Measurements from ENCODE around the gene RPS17. TPM values are rescaled to one million over a fixed set of nuclear protein-coding genes. Genes with fewer than 3 reads are reported as not detected.

The RPS17 gene
- total RNA-seq, 2 donors from 2014 or later, result 1,059 to 1,806 TPM

- Histone ChIP-seq H3K27ac (no peak overlapping the region), H3K27me3 (no peaks in the 10 kb centered on the region), H3K4me3 (no peak overlapping the region), H3K36me3 (no peaks in the 10 kb centered on the region), H3K9me3 (no peaks in the 10 kb centered on the region), H3K4me1 (peaks cover 0 to 6% of the 10 kb centered on the region in 2 donors)
- no peak for DNase-seq (ENCODE audit: low spot score)
- TF ChIP-seq, protein P1, sequence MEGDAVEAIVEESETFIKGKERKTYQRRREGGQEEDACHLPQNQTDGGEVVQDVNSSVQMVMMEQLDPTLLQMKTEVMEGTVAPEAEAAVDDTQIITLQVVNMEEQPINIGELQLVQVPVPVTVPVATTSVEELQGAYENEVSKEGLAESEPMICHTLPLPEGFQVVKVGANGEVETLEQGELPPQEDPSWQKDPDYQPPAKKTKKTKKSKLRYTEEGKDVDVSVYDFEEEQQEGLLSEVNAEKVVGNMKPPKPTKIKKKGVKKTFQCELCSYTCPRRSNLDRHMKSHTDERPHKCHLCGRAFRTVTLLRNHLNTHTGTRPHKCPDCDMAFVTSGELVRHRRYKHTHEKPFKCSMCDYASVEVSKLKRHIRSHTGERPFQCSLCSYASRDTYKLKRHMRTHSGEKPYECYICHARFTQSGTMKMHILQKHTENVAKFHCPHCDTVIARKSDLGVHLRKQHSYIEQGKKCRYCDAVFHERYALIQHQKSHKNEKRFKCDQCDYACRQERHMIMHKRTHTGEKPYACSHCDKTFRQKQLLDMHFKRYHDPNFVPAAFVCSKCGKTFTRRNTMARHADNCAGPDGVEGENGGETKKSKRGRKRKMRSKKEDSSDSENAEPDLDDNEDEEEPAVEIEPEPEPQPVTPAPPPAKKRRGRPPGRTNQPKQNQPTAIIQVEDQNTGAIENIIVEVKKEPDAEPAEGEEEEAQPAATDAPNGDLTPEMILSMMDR (IDR thresholded peaks at IDR 0.05), result no peak
Measured at GRCh38 chr15:82545478-82545877, 5.2 kb upstream of the RPS17 start.

DNA sequence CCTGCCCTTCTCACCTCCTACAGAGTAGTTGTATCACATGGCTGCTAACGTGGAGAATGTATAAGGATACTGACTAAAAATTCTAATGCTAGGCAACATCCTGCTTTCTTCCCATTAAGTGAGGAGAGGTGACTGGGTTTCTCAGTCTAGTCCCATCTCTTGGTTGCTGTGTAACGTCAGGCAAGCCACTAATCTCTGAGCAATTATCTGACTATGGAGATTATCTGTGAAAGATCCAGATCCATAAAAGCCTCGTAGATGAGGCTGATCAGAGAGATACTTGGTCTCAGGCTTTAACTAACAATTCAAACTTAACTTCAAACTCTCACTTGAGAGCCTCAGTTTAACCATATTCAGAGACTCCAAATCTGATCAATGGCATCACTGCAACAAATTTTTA lies 4.7 kb upstream of the RPS17 start:
- Histone ChIP-seq H3K27me3 (no peaks in the 10 kb centered on the region), H3K36me3 (no peaks in the 10 kb centered on the region), H3K27ac (no peak overlapping the region), H3K4me1 (peaks cover 0 to 6% of the 10 kb centered on the region in 2 donors), H3K4me3 (no peak overlapping the region), H3K9me3 (no peaks in the 10 kb centered on the region)
- no peak for DNase-seq (ENCODE audit: low spot score)
- TF ChIP-seq, protein P1 (IDR thresholded peaks at IDR 0.05), result no peak

- Histone ChIP-seq H3K4me3 (no peak overlapping the region), H3K9me3 (no peaks in the 10 kb centered on the region), H3K27ac (no peak overlapping the region), H3K27me3 (no peaks in the 10 kb centered on the region), H3K4me1 (peaks cover 0 to 7% of the 10 kb centered on the region in 2 donors), H3K36me3 (no peaks in the 10 kb centered on the region)
- TF ChIP-seq, protein P1 (IDR thresholded peaks at IDR 0.05), result no peak
- DNase-seq (ENCODE audit: low spot score), result no peak
Measured at GRCh38 chr15:82544431-82544830, 4.2 kb upstream of the RPS17 start.

GRCh38 chr15:82543160-82543559 lies 2.9 kb upstream of the RPS17 start:
- Histone ChIP-seq H3K36me3 (peaks cover 8% of the 10 kb centered on the region), H3K4me1 (peaks cover 0 to 20% of the 10 kb centered on the region in 2 donors), H3K9me3 (no peaks in the 10 kb centered on the region), H3K27me3 (no peaks in the 10 kb centered on the region), H3K27ac (no peak overlapping the region), H3K4me3 (no peak overlapping the region)
- TF ChIP-seq, protein P1 (IDR thresholded peaks at IDR 0.05), result no peak
- peak; percentile 64 for DNase-seq (ENCODE audit: low spot score)

DNA sequence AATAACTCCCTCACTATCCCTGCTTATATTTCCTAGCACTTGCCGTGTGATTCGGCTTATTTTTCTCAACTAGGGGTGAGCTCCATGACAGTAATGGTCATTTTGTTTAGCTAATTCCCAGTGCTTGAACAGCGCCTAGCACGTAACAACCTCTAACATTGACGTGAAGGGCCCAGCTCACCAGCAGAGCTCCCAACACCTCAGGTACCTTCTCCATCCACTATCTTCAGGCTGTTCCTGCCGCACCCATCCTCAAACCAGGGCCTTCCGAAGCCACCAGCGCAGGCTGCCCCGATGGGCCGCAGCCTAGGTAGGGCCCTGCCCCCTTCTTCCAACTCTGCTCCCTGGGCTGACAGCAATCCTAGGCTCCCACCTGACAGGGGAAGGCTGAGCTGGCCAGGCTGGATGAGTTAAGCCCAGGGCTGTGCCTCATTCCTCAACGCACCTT lies 751 bp upstream of the RPS17 start:
- Histone ChIP-seq H3K9me3 (no peaks in the 10 kb centered on the region), H3K27ac (peak overlapping the region; percentile 83 to 90), H3K4me3 (peak overlapping the region; percentile 72 to 75), H3K27me3 (no peaks in the 10 kb centered on the region), H3K4me1 (peaks cover 0 to 24% of the 10 kb centered on the region in 2 donors), H3K36me3 (peaks cover 25% of the 10 kb centered on the region)
- TF ChIP-seq, protein P1 (IDR thresholded peaks at IDR 0.05), result no peak
- DNase-seq (ENCODE audit: low spot score), result no peak

- Histone ChIP-seq H3K27ac (peak overlapping the region; percentile 83 to 90), H3K9me3 (no peaks in the 10 kb centered on the region), H3K4me1 (peaks cover 0 to 24% of the 10 kb centered on the region in 2 donors), H3K36me3 (peaks cover 38% of the 10 kb centered on the region), H3K27me3 (no peaks in the 10 kb centered on the region), H3K4me3 (peak overlapping the region; percentile 72 to 75)
- no peak for DNase-seq (ENCODE audit: low spot score)
- TF ChIP-seq, protein P1 (IDR thresholded peaks at IDR 0.05), result no peak
Measured at GRCh38 chr15:82539691-82540054, 584 bp downstream of the RPS17 start.

Data from right atrium auricular region (tissue), 2 donors.